H9 (cell line): ENCODE results near the gene TTLL1. TPM values are rescaled to one million over a fixed set of nuclear protein-coding genes. Genes with fewer than 3 reads are reported as not detected.

Source experiments
- DNase-seq: peaks from one replicate; pipeline ENCODE4 v3.0.0-alpha.2; 2017
- H2AFZ ChIP-seq: one replicate; pipeline ENCODE4 v1.6.1; 2013; ENCODE audit warnings: mild to moderate bottlenecking, low read length, control low read depth, moderate library complexity
- H2AK5ac ChIP-seq: 2 replicates; pipeline ENCODE4 v1.6.1; 2013; ENCODE audit warnings: low read length, control low read depth, mixed read lengths; ENCODE audit not compliant: insufficient read length
- H2BK120ac ChIP-seq: one replicate; pipeline ENCODE4 v1.6.1; 2013; ENCODE audit warnings: low read depth, mild to moderate bottlenecking, low read length, control low read depth, inconsistent platforms; ENCODE audit not compliant: poor library complexity, severe bottlenecking
- H2BK12ac ChIP-seq: 2 replicates; pipeline ENCODE4 v1.6.1; 2013; ENCODE audit warnings: low read length, control low read depth, mixed read lengths, low read depth; ENCODE audit not compliant: insufficient read length
- H2BK15ac ChIP-seq: 2 replicates; pipeline ENCODE4 v1.6.1; 2013; ENCODE audit warnings: low read depth, low read length, control low read depth
- H2BK20ac ChIP-seq: one replicate; pipeline ENCODE4 v1.6.1; 2013; ENCODE audit warnings: low read depth, mild to moderate bottlenecking, low read length, control low read depth, inconsistent platforms; ENCODE audit not compliant: poor library complexity, severe bottlenecking
- H2BK5ac ChIP-seq: 2 replicates; pipeline ENCODE4 v1.6.1; 2013; ENCODE audit warnings: low read length, control low read depth, mixed read lengths; ENCODE audit not compliant: insufficient read length
- H3K14ac ChIP-seq: 2 replicates; pipeline ENCODE4 v1.6.1; 2013; ENCODE audit warnings: low read length, control low read depth; ENCODE audit not compliant: insufficient read depth
- H3K18ac ChIP-seq: 2 replicates; pipeline ENCODE4 v1.6.1; 2013; ENCODE audit warnings: low read depth, mild to moderate bottlenecking, mixed read lengths, low read length, control low read depth; ENCODE audit not compliant: insufficient read length
- H3K23ac ChIP-seq: 2 replicates; pipeline ENCODE4 v1.6.1; 2013; ENCODE audit warnings: low read length, control low read depth, mixed read lengths, low read depth; ENCODE audit not compliant: insufficient read length
- H3K23me2 ChIP-seq: 2 replicates; pipeline ENCODE4 v1.6.1; 2013; ENCODE audit warnings: low read depth, mild to moderate bottlenecking, mixed read lengths, low read length, control low read depth; ENCODE audit not compliant: insufficient read length, poor library complexity, severe bottlenecking
- H3K27ac ChIP-seq: 2 replicates; pipeline ENCODE4 v1.5.1; 2013; ENCODE audit warnings: low read length, control low read depth, mixed read lengths, low read depth; ENCODE audit not compliant: insufficient read length
- H3K27me3 ChIP-seq: 2 replicates; pipeline ENCODE4 v1.6.1; 2013; ENCODE audit warnings: low read length, control low read depth, inconsistent platforms; ENCODE audit not compliant: insufficient read depth
- H3K4ac ChIP-seq: 2 replicates; pipeline ENCODE4 v1.6.1; 2013; ENCODE audit warnings: low read depth, mild to moderate bottlenecking, control low read depth, inconsistent platforms, low read length, moderate library complexity
- H3K4me1 ChIP-seq: 2 replicates; pipeline ENCODE4 v1.6.1; 2013; ENCODE audit warnings: low read length, control low read depth, inconsistent platforms; ENCODE audit not compliant: insufficient read depth
- H3K4me2 ChIP-seq: 2 replicates; pipeline ENCODE4 v1.6.1; 2013; ENCODE audit warnings: low read length, control low read depth, mixed read lengths; ENCODE audit not compliant: insufficient read length, insufficient read depth
- H3K56ac ChIP-seq: 2 replicates; pipeline ENCODE4 v1.6.1; 2013; ENCODE audit warnings: low read depth, mild to moderate bottlenecking, mixed read lengths, low read length, control low read depth; ENCODE audit not compliant: insufficient read length
- H3K79me1 ChIP-seq: 2 replicates; pipeline ENCODE4 v1.6.1; 2013; ENCODE audit warnings: low read depth, mild to moderate bottlenecking, moderate library complexity, low read length, control low read depth, inconsistent platforms; ENCODE audit not compliant: insufficient read depth, poor library complexity, severe bottlenecking
- H3K79me2 ChIP-seq: 2 replicates; pipeline ENCODE4 v1.6.1; 2013; ENCODE audit warnings: low read length, control low read depth, inconsistent platforms; ENCODE audit not compliant: insufficient read depth
- H3K9ac ChIP-seq: 2 replicates; pipeline ENCODE4 v1.6.1; 2013; ENCODE audit warnings: low read length, control low read depth, mixed read lengths; ENCODE audit not compliant: insufficient read length; ENCODE audit errors: extremely low read depth
- H3K9me3 ChIP-seq: one replicate; pipeline ENCODE4 v1.6.1; 2013; ENCODE audit warnings: low read depth, low read length, inconsistent platforms; ENCODE audit not compliant: control insufficient read depth
- H3T11ph ChIP-seq: one replicate; pipeline ENCODE4 v1.6.1; 2013; ENCODE audit warnings: mild to moderate bottlenecking, low read length, control low read depth, inconsistent platforms
- H4K20me1 ChIP-seq: one replicate; pipeline ENCODE4 v1.6.1; 2013; ENCODE audit not compliant: control insufficient read depth, insufficient read length, insufficient read depth
- H4K5ac ChIP-seq: 2 replicates; pipeline ENCODE4 v1.6.1; 2013; ENCODE audit warnings: low read depth, mild to moderate bottlenecking, mixed read lengths, low read length, control low read depth; ENCODE audit not compliant: insufficient read length
- H4K8ac ChIP-seq: replicated peaks from 2 replicates; pipeline ENCODE4 v1.6.1; 2013; ENCODE audit warnings: low read length, control low read depth, mixed read lengths, low read depth; ENCODE audit not compliant: insufficient read length
- H4K91ac ChIP-seq: 2 replicates; pipeline ENCODE4 v1.6.1; 2013; ENCODE audit warnings: low read depth, mild to moderate bottlenecking, moderate library complexity, mixed read lengths, low read length, control low read depth; ENCODE audit not compliant: insufficient read length
- H3K27ac Mint-ChIP-seq, 3 experiments: 2 replicates in 2 of 3; 3 replicates in 1 of 3; pipeline ENCODE4 v1.8.0; 2020 to 2021; ENCODE audit warnings: mixed read lengths in 3 of 3, mild to moderate bottlenecking in 1 of 3, moderate library complexity in 1 of 3
- H3K27me3 Mint-ChIP-seq: 2 replicates; pipeline ENCODE4 v1.8.0; 2021; ENCODE audit warnings: low read depth, mild to moderate bottlenecking, moderate library complexity, mixed read lengths
- H3K36me3 Mint-ChIP-seq, 3 experiments: 2 replicates in 2 of 3; 3 replicates in 1 of 3; pipeline ENCODE4 v1.8.0; 2020 to 2021; ENCODE audit warnings: low read depth in 3 of 3, mixed read lengths in 3 of 3; ENCODE audit not compliant: insufficient read depth in 1 of 3
- H3K4me1 Mint-ChIP-seq, 2 experiments: 2 replicates each; pipeline ENCODE4 v1.8.0; 2020; ENCODE audit warnings: mixed read lengths in 2 of 2
- H3K4me3 Mint-ChIP-seq, 2 experiments: 2 replicates in 1 of 2; 3 replicates in 1 of 2; pipeline ENCODE4 v1.8.0; 2020 to 2021; ENCODE audit warnings: mild to moderate bottlenecking in 2 of 2, mixed read lengths in 2 of 2, moderate library complexity in 1 of 2
- H3K9me3 Mint-ChIP-seq, 2 experiments: 2 replicates in 1 of 2; 3 replicates in 1 of 2; pipeline ENCODE4 v1.8.0; 2020; ENCODE audit warnings: mild to moderate bottlenecking in 2 of 2, mixed read lengths in 2 of 2, moderate library complexity in 1 of 2
- CTCF ChIP-seq: fragments of 200-600 bp; sonication (generic); conservative IDR thresholded peaks from 3 replicates; pipeline ENCODE4 v1.8.0; 2021; ENCODE audit warnings: antibody characterized with exemption, mild to moderate bottlenecking
- WGBS: extraction: QIAGEN DNeasy Blood & Tissue Kit; methylation state at CpG from one replicate; pipeline ENCODE4 v1.1.7; 2013; ENCODE audit warnings: missing lambda C conversion rate, low lambda C conversion rate, mixed read lengths; ENCODE audit not compliant: insufficient read length; ENCODE audit errors: extremely low coverage; 5-methylcytosine and 5-hydroxymethylcytosine counted together
- total RNA-seq: library from RNA; stranded (reverse); gene quantifications from 2 replicates; pipeline ENCODE4 v1.2.1, GENCODE V29; 2021

TTLL1 gene
- total RNA-seq, 1 experiment from 2014 or later = 4.1 TPM

- Histone ChIP-seq H4K8ac (no peak overlapping the region), H3K14ac (no peak overlapping the region; the same call in 1 of the 2 replicates), H2AK5ac (no peak overlapping the region), H4K91ac (no peak overlapping the region), H3K79me1 (no peaks in the 10 kb centered on the region), H2BK120ac (no peak overlapping the region), H4K5ac (no peak overlapping the region), H3T11ph (no peak overlapping the region), H3K9me3 (no peaks in the 10 kb centered on the region), H3K23me2 (no peaks in the 10 kb centered on the region), H3K4me2 (no peak overlapping the region), H4K20me1 (no peaks in the 10 kb centered on the region), H3K4ac (no peak overlapping the region), H3K27me3 (no peaks in the 10 kb centered on the region), H2BK12ac (no peak overlapping the region), H2BK20ac (no peak overlapping the region), H2AFZ (no peak overlapping the region), H3K56ac (no peak overlapping the region), H3K23ac (no peak overlapping the region), H2BK5ac (no peak overlapping the region), H3K4me1 (no peaks in the 10 kb centered on the region), H3K18ac (no peak overlapping the region), H2BK15ac (no peak overlapping the region), H3K27ac (no peak overlapping the region), H3K79me2 (no peaks in the 10 kb centered on the region), H3K9ac (no peak overlapping the region)
- Mint-ChIP-seq H3K4me3 (no peak overlapping the region; a peak in 1 of 5 replicates), H3K9me3 (no peaks in the 10 kb centered on the region), H3K27me3 (no peaks in the 10 kb centered on the region; the same call in none of the 2 replicates), H3K4me1 (peaks cover 0 to 3% of the 10 kb centered on the region in 2 experiments; a peak in 1 of 4 replicates), H3K36me3 (no peaks in the 10 kb centered on the region), H3K27ac (peak overlapping the region; percentile 34 to 85 (median 59); a peak in 3 of 7 replicates)
- DNase-seq = no peak
- no CpG with 5 or more reads among the region's 20 CpGs for WGBS
- no peak for TF ChIP-seq CTCF
These were observed 11.9 kb downstream of the TTLL1 start for GRCh38 chr22:43077121-43077877.
